HepG2 (cell line): ENCODE data around the gene COMT. TPM values are rescaled to one million over a fixed set of nuclear protein-coding genes. Genes with fewer than 3 reads are reported as not detected.
A peak's percentile ranks its signal among the peaks of the same experiment; 100 is the strongest.

Experiments
- BCL6 ChIP-seq: IDR thresholded peaks from 2 replicates; pipeline ENCODE4 v1.6.1; 2016; ENCODE audit warnings: missing genetic modification reagents, missing compliant biosample characterization
- ELF3 ChIP-seq: IDR thresholded peaks from 2 replicates; pipeline ENCODE4 v1.6.1; 2016; ENCODE audit warnings: missing genetic modification reagents, missing compliant biosample characterization
- FOXA3 ChIP-seq: IDR thresholded peaks from 2 replicates; pipeline ENCODE4 v1.6.1; 2016; ENCODE audit warnings: missing genetic modification reagents, missing compliant biosample characterization
- FOXK1 ChIP-seq: sonication (generic); formaldehyde crosslinking; IDR thresholded peaks from 2 replicates; pipeline ENCODE4 v1.4.0; 2020; ENCODE audit warnings: low read depth, missing genetic modification reagents, borderline replicate concordance
- PITX1 ChIP-seq: sonication (generic); formaldehyde crosslinking; IDR thresholded peaks from 2 replicates; pipeline ENCODE4 v1.5.1; 2020; ENCODE audit warnings: mild to moderate bottlenecking, missing genetic modification reagents
- RCOR2 ChIP-seq: IDR thresholded peaks from 2 replicates; pipeline ENCODE4 v1.6.1; 2016; ENCODE audit warnings: missing biosample characterization, missing genetic modification reagents
- RFX1 ChIP-seq: fragments of 450-650 bp; IDR thresholded peaks from 2 replicates; pipeline ENCODE4 v1.6.1; 2017
- SIX1 ChIP-seq: sonication (generic); formaldehyde crosslinking; IDR thresholded peaks from 2 replicates; pipeline ENCODE4 v1.4.0; 2020; ENCODE audit warnings: missing genetic modification reagents, borderline replicate concordance
- SNAPC2 ChIP-seq: sonication (generic); formaldehyde crosslinking; IDR thresholded peaks from 2 replicates; pipeline ENCODE4 v1.8.1; 2022; ENCODE audit warnings: mild to moderate bottlenecking, missing genetic modification reagents
- TCF7L2 ChIP-seq: IDR thresholded peaks from 2 replicates; pipeline ENCODE4 v1.6.1; 2011; ENCODE audit warnings: mild to moderate bottlenecking, low read depth, low read length, moderate library complexity
- ZBTB38 ChIP-seq: sonication (generic); formaldehyde crosslinking; IDR thresholded peaks from 2 replicates; pipeline ENCODE4 v1.5.1; 2020; ENCODE audit warnings: mild to moderate bottlenecking, missing genetic modification reagents
- ZNF331 ChIP-seq: sonication (generic); formaldehyde crosslinking; IDR thresholded peaks from 2 replicates; pipeline ENCODE4 v1.4.0; 2020; ENCODE audit warnings: missing genetic modification reagents
- ZNF432 ChIP-seq: sonication (generic); formaldehyde crosslinking; IDR thresholded peaks from 2 replicates; pipeline ENCODE4 v1.5.0; 2020; ENCODE audit warnings: missing genetic modification reagents, mild to moderate bottlenecking, borderline replicate concordance
- ZNF451 ChIP-seq: sonication (generic); formaldehyde crosslinking; IDR thresholded peaks from 2 replicates; pipeline ENCODE4 v1.5.0; 2020; ENCODE audit warnings: mild to moderate bottlenecking, missing genetic modification reagents
- ZNF501 ChIP-seq: sonication (generic); formaldehyde crosslinking; IDR thresholded peaks from 2 replicates; pipeline ENCODE4 v1.5.1; 2020; ENCODE audit warnings: mild to moderate bottlenecking, moderate library complexity, missing genetic modification reagents
- ZNF644 ChIP-seq: IDR thresholded peaks from 2 replicates; pipeline ENCODE4 v1.6.1; 2016; ENCODE audit warnings: low read depth
- ZNF788 ChIP-seq: sonication (generic); formaldehyde crosslinking; IDR thresholded peaks from 2 replicates; pipeline ENCODE4 v1.5.0; 2020; ENCODE audit warnings: mild to moderate bottlenecking, missing genetic modification reagents, borderline replicate concordance
- ZNF83 ChIP-seq: sonication (generic); formaldehyde crosslinking; IDR thresholded peaks from 2 replicates; pipeline ENCODE4 v1.4.0; 2020; ENCODE audit warnings: missing genetic modification reagents, mild to moderate bottlenecking, borderline replicate concordance
- polyA plus RNA-seq, 8 experiments: library from polyadenylated mRNA; depleted of rRNA in 3 of 8; stranded (reverse) in 7 of 8; unstranded in 1 of 8; fragments of >200 nt; fragmentation: Illumina TruSeq in 4 of 8; extraction: Trizol in 4 of 8; gene quantifications; 2 replicates each; pipeline versions ENCODE4 v1.2.1 to v1.2.3, GENCODE V29; 2011 to 2016; ENCODE audit warnings: low read depth in 4 of 8, missing spikeins in 1 of 8, mixed read lengths in 1 of 8; ENCODE audit not compliant: insufficient read depth in 1 of 8
- total RNA-seq, 5 experiments: library from RNA; depleted of rRNA; stranded (reverse); fragments of >200 nt; fragmentation: Illumina TruSeq; extraction: Trizol; gene quantifications; 2 replicates each; pipeline ENCODE4 v1.2.3, GENCODE V29; 2016; ENCODE audit warnings: low read depth in 1 of 5
- TF ChIP-seq, protein P1 (sequence below): sonication (generic); formaldehyde crosslinking; IDR thresholded peaks from 2 replicates; pipeline ENCODE4 v1.4.0; 2020; ENCODE audit warnings: missing genetic modification reagents
- TF ChIP-seq, protein P2 (sequence below): IDR thresholded peaks from 2 replicates; pipeline ENCODE4 v1.4.0; 2020; ENCODE audit warnings: mild to moderate bottlenecking, missing genetic modification reagents
- TF ChIP-seq, protein P3 (sequence below): sonication (generic); formaldehyde crosslinking; IDR thresholded peaks from 2 replicates; pipeline ENCODE4 v1.4.0; 2020; ENCODE audit warnings: missing genetic modification reagents

The COMT gene
- total and polyA plus RNA-seq, 2 of the 13 experiments (the other 11 are each of a cell fraction or from before 2014, with no cell fraction given) = 156 to 162 TPM

DNA sequence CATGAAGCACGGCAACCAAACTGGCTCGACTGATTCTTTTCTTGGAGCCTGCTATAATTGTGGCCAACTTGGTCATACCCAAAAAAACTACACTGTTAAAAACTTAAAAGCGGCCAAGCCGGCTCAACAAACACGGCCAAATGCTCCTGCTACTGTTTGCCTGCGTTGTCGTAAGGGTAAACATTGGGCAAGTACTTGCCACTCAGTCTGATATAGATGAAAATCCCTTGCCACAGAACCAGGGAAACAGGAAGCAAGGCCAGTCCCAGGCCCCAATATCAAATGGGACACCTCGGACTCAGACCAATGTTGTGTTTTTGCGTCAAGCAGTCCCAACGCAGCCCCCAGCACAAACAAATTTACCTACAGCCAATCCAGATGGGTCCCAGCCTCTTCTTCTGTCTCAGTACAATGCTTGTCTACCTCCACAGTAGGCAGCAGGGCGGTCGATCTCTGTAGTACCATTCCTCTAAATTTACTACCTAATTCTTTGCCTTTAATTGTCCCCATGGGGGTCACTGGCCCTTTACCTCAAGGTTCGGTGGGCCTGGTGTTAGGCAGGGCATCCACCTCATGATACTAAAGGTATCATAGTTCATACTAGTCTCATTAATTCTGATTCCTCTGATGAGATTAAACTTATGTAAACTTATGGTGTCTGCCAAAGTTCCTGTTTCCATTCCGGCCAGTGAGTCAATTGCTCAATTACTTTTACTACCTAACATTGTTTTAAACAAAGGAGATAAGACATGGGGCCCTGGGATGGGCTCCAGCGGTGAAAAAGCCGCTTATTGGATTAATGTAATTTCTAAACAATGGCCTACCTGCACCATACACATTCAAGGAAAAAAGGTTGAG lies 3.7 kb upstream of the COMT start (continued):
- peak; percentile 59; the same call in 1 of the 2 replicates for TF ChIP-seq FOXK1 (CRISPR knock-in tag)
- peak; percentile 38 for TF ChIP-seq BCL6
- TF ChIP-seq ZNF432 (CRISPR knock-in tag) = no peak
- TF ChIP-seq FOXA3 = peak; percentile 88
- TF ChIP-seq RFX1 = no peak
- no peak for TF ChIP-seq ZNF788 (CRISPR knock-in tag)
- no peak for TF ChIP-seq ZBTB38
- TF ChIP-seq TCF7L2 = no peak
- TF ChIP-seq SIX1 = no peak
- TF ChIP-seq ZNF331 (CRISPR knock-in tag) = 0 out of 2 replicates have a peak, but pooled peaks have one; percentile 41
- no peak for TF ChIP-seq SNAPC2
- TF ChIP-seq, protein P1, sequence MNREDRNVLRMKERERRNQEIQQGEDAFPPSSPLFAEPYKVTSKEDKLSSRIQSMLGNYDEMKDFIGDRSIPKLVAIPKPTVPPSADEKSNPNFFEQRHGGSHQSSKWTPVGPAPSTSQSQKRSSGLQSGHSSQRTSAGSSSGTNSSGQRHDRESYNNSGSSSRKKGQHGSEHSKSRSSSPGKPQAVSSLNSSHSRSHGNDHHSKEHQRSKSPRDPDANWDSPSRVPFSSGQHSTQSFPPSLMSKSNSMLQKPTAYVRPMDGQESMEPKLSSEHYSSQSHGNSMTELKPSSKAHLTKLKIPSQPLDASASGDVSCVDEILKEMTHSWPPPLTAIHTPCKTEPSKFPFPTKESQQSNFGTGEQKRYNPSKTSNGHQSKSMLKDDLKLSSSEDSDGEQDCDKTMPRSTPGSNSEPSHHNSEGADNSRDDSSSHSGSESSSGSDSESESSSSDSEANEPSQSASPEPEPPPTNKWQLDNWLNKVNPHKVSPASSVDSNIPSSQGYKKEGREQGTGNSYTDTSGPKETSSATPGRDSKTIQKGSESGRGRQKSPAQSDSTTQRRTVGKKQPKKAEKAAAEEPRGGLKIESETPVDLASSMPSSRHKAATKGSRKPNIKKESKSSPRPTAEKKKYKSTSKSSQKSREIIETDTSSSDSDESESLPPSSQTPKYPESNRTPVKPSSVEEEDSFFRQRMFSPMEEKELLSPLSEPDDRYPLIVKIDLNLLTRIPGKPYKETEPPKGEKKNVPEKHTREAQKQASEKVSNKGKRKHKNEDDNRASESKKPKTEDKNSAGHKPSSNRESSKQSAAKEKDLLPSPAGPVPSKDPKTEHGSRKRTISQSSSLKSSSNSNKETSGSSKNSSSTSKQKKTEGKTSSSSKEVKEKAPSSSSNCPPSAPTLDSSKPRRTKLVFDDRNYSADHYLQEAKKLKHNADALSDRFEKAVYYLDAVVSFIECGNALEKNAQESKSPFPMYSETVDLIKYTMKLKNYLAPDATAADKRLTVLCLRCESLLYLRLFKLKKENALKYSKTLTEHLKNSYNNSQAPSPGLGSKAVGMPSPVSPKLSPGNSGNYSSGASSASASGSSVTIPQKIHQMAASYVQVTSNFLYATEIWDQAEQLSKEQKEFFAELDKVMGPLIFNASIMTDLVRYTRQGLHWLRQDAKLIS (CRISPR knock-in tag) = no peak
- TF ChIP-seq PITX1 (CRISPR knock-in tag) = no peak
- TF ChIP-seq ZNF644 (CRISPR knock-in tag) = 0 out of 2 replicates have a peak, but pooled peaks have one; percentile 23
- 0 out of 2 replicates have a peak, but pooled peaks have one; percentile 23 for TF ChIP-seq ZNF501 (CRISPR knock-in tag)
- TF ChIP-seq ZNF83 (CRISPR knock-in tag) = no peak
- TF ChIP-seq, protein P2, sequence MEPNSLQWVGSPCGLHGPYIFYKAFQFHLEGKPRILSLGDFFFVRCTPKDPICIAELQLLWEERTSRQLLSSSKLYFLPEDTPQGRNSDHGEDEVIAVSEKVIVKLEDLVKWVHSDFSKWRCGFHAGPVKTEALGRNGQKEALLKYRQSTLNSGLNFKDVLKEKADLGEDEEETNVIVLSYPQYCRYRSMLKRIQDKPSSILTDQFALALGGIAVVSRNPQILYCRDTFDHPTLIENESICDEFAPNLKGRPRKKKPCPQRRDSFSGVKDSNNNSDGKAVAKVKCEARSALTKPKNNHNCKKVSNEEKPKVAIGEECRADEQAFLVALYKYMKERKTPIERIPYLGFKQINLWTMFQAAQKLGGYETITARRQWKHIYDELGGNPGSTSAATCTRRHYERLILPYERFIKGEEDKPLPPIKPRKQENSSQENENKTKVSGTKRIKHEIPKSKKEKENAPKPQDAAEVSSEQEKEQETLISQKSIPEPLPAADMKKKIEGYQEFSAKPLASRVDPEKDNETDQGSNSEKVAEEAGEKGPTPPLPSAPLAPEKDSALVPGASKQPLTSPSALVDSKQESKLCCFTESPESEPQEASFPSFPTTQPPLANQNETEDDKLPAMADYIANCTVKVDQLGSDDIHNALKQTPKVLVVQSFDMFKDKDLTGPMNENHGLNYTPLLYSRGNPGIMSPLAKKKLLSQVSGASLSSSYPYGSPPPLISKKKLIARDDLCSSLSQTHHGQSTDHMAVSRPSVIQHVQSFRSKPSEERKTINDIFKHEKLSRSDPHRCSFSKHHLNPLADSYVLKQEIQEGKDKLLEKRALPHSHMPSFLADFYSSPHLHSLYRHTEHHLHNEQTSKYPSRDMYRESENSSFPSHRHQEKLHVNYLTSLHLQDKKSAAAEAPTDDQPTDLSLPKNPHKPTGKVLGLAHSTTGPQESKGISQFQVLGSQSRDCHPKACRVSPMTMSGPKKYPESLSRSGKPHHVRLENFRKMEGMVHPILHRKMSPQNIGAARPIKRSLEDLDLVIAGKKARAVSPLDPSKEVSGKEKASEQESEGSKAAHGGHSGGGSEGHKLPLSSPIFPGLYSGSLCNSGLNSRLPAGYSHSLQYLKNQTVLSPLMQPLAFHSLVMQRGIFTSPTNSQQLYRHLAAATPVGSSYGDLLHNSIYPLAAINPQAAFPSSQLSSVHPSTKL (CRISPR knock-in tag) = peak; percentile 85
- 0 out of 2 replicates have a peak, but pooled peaks have one; percentile 52 for TF ChIP-seq RCOR2 (CRISPR knock-in tag)
- TF ChIP-seq, protein P3, sequence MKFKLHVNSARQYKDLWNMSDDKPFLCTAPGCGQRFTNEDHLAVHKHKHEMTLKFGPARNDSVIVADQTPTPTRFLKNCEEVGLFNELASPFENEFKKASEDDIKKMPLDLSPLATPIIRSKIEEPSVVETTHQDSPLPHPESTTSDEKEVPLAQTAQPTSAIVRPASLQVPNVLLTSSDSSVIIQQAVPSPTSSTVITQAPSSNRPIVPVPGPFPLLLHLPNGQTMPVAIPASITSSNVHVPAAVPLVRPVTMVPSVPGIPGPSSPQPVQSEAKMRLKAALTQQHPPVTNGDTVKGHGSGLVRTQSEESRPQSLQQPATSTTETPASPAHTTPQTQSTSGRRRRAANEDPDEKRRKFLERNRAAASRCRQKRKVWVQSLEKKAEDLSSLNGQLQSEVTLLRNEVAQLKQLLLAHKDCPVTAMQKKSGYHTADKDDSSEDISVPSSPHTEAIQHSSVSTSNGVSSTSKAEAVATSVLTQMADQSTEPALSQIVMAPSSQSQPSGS = 0 out of 2 replicates have a peak, but pooled peaks have one; percentile 27
- peak; percentile 73 for TF ChIP-seq ELF3 (CRISPR knock-in tag)
- TF ChIP-seq ZNF451 (CRISPR knock-in tag) = no peak
